ENCODE measurements around the gene ANKRD17.
"Not testable (repeated sequence)": the region's sequence is repeated elsewhere in the genome, so short reads cannot be mapped to it uniquely, and the experiment has no call there.

The ANKRD17 gene

DNA sequence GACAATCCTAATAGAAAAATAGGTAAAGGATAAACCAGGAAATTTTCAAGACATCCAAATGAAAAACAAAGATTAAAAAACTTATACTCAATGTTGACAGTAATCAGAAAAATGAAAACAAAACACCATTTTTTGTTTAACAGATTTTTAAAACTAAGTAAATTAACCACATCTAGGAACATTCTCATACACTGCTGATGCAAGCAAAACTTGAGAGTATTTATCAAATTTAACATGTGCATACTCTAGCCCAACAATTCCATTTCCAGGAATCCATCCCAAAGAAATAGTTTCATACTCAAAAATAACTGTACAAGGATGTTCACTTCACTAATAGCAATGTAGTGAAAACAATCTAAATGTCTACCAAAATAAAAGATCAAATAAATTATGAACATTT lies 11.5 kb downstream of the ANKRD17 start:
- no peak for DNase-seq

DNA sequence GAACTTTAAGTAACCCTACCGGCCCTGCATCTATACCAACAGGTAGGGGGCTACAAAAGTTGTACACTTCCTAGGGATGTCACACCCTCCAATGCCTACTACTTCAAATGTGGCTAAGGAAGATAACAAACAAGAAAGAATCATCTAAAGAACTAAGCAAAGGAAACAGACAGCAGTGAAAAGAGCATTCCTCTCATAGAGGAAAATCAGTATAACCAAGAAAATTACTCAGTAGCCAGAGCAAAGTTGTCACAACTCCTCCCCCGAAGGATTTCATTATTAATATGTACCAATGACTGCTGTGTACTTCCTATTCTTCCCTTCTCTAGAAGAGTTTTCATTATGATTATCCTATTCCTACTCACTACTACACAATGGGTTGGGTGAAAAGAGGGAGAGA lies 12.6 kb downstream of the ANKRD17 start:
- no peak for DNase-seq

- DNase-seq: no peak
Observed at GRCh38 chr4:73244945-73245601, 13.5 kb downstream of the ANKRD17 start.

- no peak for DNase-seq
Observed at GRCh38 chr4:73237044-73237443, 21.6 kb downstream of the ANKRD17 start.

DNA sequence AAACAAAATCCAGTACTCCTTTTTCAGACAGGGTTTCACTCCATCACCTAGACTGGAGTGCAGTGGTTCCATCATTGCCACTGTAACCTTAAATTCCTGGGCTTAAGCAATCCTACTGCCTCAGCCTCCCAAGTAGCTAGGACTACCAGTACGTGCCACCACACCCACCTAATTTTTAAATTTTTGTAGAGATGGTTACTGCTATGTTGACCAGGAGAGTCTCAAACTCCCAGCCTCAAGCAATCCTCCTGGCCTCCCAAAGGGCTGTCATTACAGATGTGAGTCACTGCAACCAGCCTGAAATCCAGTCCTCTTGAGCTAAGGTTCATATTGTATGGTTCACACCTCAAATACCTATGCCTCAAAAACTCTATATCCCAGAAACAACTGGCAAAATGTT lies 22.4 kb downstream of the ANKRD17 start:
- no peak for DNase-seq

DNA sequence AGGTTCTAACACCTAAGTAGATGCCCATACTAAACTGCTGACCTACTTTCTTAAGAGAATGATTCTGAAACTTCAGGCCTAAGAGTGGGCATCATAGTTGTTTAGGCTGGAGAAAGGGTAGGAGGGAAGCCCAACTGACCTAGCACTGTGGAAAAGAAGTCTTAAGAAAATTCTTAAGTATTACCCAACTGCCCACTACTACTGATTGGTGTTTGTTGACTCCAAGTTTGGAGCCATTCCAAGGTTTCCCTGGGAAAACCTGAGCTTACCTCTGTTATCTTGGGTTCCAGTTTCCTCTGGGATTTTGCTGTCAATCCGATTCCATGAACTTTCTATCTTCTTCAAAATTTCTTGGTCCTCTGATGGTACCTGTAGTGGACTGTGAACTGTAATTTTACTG lies 23.9 kb downstream of the ANKRD17 start:
- DNase-seq: no peak

DNA sequence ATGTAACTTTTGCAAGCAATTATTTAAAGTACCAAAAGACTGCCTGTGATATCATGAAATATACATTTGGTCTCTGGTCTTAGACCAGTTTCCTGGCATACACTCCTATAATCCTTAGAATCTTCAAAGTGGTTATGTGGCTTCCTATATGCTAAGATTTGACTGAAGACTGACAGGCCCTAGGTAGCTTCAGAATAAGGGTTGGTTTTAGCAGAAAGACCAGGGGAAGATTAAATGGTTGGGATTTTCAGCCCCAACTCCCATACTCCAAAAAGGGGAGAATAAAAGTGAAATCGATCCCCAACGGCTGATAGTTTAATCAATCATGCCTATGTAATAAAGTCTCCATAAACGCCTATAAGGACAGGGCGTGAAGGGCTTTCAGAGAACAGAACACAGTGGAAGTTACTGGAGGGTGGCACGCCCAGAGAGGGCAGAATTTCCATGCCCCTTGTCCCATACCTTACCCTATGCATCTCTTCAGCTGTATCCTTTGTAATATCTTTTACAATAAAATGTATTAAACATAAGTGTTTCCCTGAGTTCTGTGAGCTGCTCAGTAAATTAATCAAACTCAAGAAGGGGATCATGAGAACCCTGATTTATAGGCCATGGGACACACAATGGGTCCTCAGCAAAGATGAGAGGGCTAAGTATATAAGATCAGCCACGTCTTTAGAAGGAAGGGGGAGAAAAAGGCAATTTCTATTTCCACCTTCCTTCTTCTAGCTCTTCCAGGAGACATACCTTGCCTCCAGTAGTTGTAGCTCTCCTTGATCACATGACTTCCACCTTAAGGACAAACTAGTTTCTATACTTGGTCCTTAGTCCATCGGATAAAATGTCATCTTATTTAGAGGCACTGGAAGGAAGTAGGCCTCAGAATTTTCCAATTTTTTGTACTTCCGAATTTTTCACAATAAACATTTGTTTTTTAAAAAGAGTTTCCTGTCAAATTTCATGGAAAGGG lies 26.8 kb downstream of the ANKRD17 start:
- no peak for DNase-seq

- no peak for DNase-seq
Observed at GRCh38 chr4:73230865-73231517, 27.6 kb downstream of the ANKRD17 start.

- not testable (repeated sequence) for DNase-seq
Observed at GRCh38 chr4:73228800-73229199, 29.8 kb downstream of the ANKRD17 start.

DNA sequence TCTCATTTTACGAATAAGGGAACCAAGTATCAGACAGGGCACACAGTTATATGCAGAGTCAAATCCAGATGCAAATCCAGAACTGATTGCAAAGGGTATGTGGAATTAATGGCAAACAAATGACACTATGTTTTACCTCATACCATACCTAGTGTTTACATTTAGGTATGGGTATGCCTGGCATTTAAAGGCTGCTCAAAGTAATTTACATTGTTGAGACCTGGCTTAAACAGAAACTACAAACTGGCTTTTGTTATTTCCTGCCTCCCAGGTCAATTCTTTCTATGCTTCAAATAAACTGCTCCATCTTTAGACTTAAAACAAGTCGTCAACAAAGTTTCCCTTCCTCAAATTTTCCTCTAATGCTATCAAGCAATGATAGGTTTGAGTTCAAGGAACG lies 33.7 kb downstream of the ANKRD17 start:
- DNase-seq: no peak

GRCh38 chr4:73223258-73223650 lies 35.3 kb downstream of the ANKRD17 start:
- no peak for DNase-seq

- DNase-seq: peak; percentile 93
Observed at GRCh38 chr4:73222466-73223257, 35.9 kb downstream of the ANKRD17 start.

DNA sequence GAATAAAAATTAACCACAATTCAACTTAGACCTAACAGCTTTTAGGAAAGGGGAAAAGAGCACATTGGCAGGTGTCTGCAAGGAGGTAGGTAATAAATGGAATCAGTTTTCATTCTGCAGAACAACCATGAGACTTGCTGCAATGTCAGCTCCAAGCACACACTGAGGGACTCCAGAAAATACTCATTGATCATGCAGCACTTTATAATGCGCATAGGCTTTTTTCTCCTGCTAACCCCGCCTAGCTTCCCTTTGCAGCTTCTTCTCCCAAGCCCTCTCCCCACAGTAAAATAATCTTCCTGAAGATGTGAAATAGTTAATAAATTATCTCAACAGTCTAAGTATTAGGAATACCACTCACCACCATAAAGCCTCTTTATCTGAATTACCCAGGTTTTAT lies 36.9 kb downstream of the ANKRD17 start:
- DNase-seq: no peak

DNA sequence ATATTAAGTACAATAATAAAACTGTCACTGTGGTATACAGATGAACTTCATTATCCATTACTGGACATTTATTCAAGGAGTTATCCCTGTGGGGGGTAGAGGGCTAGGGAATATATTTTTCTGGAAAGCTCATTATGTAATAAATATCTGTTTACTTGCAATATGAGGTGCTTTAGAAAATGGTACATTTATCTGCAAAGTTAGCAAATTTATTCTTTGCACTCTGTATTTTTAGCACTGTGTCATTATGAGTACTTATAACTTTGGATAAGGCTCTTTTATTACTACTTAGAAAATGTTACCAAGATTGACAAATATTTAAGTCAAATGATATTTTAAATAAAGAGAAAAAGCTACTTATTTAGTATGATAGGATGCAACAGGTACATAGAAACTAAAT lies 37.8 kb downstream of the ANKRD17 start:
- DNase-seq: no peak

- peak; percentile 35 for DNase-seq
Observed at GRCh38 chr4:73213916-73214653, 44.5 kb downstream of the ANKRD17 start.

DNA sequence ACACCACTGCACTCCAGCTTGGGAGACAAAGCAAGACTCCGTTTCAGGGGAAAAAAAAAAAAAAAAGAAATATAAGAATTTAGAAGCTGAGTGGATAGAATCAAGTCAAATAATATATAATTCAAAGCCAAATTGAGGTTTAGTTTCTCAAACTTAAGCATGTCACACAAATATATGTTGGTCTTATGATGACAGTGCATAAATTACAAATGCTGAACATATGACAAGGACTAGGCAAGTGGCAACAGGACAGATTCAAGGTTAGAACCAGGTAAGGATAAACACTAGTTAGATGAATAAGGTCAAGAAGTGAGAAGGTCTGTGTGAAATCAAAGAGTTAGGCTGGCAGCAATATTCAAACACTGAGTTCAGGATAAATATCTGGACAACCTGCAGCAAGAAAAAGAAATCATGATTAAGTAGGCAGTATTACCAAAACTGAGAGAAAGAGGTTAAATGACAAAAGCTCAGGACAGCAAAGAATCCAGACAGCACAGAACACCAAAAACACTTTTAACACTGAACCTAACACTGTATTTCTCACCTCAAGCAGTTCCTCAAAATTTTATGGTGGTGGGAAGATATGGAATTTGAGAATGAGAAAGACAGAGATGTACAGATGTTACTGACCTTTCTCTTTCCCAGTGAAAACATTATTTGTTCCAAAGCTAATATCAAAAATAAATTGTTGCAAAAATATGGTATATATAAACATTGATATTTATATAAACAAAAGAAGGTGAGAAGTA lies 45.4 kb downstream of the ANKRD17 start:
- DNase-seq: no peak

DNA sequence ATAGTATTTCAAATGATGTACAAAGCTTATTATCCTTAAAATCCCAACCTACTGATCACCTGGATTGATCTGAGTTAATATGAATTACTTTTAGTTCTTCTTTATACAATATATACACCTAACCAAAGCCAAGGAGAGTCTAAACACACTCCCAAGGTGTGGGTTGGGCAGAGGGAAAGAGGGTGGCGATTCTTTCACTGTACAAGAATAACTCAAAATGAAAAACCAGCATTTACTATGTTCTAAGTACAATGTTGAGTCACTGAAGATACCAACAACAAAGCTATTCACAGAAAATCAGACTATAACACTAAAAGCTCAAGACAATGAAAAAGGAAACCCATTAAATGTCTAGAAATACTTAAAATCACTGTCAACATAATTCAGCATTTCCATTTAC lies 46.6 kb downstream of the ANKRD17 start:
- no peak for DNase-seq

DNA sequence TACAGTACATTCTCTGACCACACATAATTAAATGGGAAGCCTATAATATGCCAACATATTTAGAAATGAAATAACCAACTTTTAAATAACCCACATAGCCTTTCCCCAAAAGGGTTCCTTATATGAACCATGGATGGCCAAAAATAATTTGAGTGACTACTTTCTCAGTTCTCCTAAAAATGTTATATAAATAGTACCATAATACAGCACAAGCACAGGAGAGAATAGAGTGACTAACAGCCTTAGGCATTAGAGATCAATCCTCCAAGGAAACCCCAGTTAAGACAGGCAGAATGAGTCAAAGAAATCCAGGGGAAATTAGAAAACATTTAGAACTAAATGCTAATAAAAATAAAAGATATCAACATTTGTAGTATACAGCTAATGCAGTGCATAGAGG lies 50.2 kb downstream of the ANKRD17 start:
- peak; percentile 75 for DNase-seq

GRCh38 chr4:73206236-73206635 lies 52.4 kb downstream of the ANKRD17 start:
- no peak for DNase-seq

DNA sequence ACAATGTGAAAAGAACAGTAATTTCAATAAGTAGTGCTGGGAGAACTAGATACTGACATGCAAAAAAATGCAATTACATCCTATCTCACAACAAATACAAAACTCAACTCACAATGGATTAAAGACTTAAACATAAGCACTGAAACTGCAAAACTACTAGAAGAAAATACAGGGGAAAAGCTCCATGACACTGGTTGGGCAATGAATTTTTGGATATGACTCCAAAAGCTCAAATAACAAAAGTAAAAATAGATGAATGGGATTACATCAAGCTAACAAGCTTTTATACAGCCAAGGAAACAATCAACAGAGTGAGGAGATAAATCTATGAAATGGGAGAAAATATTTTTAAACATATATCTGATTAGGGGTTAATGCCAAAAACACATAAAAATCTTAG lies 53.1 kb downstream of the ANKRD17 start:
- DNase-seq: no peak

DNA sequence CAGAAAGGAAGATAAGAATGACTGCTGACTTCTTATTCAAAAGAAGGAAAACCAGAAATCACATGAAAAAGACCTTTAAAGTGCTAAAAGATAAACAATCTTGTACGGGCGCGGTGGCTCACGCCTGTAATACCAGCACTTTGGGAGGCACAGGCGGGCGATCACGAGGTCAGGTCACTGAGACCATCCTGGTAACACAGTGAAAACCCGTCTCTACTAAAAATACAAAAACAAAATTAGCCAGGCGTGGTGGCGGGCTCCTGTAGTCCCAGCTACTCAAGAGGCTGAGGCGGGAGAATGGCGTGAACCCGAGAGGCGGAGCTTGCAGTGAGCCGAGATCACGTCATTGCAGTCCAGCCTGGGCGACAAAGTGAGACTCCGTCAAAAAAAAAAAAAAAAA lies 54.6 kb downstream of the ANKRD17 start:
- DNase-seq: not testable (repeated sequence)
